CD4-positive, alpha-beta T cell treated with Interleukin-12 subunit alpha and Interleukin-12 subunit beta, for 1 hour (primary cell): ENCODE data around the gene ECD.

Experiments
- DNase-seq: peaks from one replicate; pipeline ENCODE4 v3.0.0-alpha.2; 2020

The ECD gene

GRCh38 chr10:73096041-73096448 is 71.8 kb downstream of the ECD start:
- peak; percentile 73 for DNase-seq

GRCh38 chr10:73095481-73096021 is 72.3 kb downstream of the ECD start:
- DNase-seq: peak; percentile 55

GRCh38 chr10:73094986-73095480 is 72.8 kb downstream of the ECD start:
- DNase-seq: no peak

- no peak for DNase-seq
Measured at GRCh38 chr10:73093922-73094850, 73.6 kb downstream of the ECD start.

GRCh38 chr10:73092830-73093229 is 75.0 kb downstream of the ECD start:
- DNase-seq: no peak

GRCh38 chr10:73088304-73088703 is 79.5 kb downstream of the ECD start:
- no peak for DNase-seq

- no peak for DNase-seq
Measured at GRCh38 chr10:73086816-73087215, 81.0 kb downstream of the ECD start.

- no peak for DNase-seq
Measured at GRCh38 chr10:73084209-73084608, 83.6 kb downstream of the ECD start.
